ENCODE results near the gene ASB16.

DNA sequence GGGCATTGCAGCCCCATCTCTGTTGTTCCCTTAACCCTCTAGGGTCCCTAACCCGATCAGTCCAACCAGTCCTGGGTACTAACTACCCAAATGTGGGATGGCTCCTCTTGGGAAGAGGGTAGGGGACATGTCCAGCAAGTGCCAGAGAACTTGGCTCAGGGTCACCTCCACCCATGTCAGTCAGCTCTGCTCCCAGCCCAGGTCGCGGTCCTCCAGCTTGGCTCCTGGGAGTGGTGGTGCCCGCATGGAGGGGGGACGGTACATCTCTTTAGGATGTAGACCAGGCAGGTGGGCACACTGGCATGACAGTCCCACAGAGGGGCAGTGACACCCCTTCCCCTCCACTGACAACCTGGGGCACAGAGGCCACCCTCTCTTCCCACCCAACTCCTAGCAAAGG lies 22.2 kb downstream of the ASB16 start:
- TF ChIP-seq, protein P1, sequence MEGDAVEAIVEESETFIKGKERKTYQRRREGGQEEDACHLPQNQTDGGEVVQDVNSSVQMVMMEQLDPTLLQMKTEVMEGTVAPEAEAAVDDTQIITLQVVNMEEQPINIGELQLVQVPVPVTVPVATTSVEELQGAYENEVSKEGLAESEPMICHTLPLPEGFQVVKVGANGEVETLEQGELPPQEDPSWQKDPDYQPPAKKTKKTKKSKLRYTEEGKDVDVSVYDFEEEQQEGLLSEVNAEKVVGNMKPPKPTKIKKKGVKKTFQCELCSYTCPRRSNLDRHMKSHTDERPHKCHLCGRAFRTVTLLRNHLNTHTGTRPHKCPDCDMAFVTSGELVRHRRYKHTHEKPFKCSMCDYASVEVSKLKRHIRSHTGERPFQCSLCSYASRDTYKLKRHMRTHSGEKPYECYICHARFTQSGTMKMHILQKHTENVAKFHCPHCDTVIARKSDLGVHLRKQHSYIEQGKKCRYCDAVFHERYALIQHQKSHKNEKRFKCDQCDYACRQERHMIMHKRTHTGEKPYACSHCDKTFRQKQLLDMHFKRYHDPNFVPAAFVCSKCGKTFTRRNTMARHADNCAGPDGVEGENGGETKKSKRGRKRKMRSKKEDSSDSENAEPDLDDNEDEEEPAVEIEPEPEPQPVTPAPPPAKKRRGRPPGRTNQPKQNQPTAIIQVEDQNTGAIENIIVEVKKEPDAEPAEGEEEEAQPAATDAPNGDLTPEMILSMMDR (IDR thresholded peaks at IDR 0.05; ENCODE audit: low read depth, low read length) = no peak
- TF ChIP-seq EZH2phosphoT487 (IDR thresholded peaks at IDR 0.05; ENCODE audit: low read depth) = no peak
